Right lobe of liver (tissue), 6 donors: ENCODE measurements around the gene NRXN2. TPM values are rescaled to one million over a fixed set of nuclear protein-coding genes. Genes with fewer than 3 reads are reported as not detected.

Source experiments
- ATAC-seq, 4 donors: fragments of 200-7000 bp; cut with Tn5 transposase; one replicate each; pipeline ENCODE4 v1.9.1; 2020; ENCODE audit warnings: mild to moderate bottlenecking in 4 of 4, moderate library complexity in 4 of 4
- DNase-seq, 3 donors: peaks; one replicate each; pipeline ENCODE4 v3.0.0-alpha.2; 2020
- H3K27ac ChIP-seq, 3 donors: fragments of 200-600 bp; one replicate each; pipeline ENCODE4 v1.8.0; 2022
- H3K27me3 ChIP-seq, 2 donors: fragments of 200-600 bp; one replicate each; pipeline ENCODE4 v1.8.0; 2022
- H3K36me3 ChIP-seq, 4 donors: fragments of 200-600 bp; sonication (generic) in 1 of 4; one replicate each; pipeline versions ENCODE4 v1.5.1 to v1.8.0; 2017 to 2022; ENCODE audit warnings: control low read depth in 1 of 4
- H3K4me1 ChIP-seq, 4 donors: fragments of 200-600 bp; sonication (generic) in 1 of 4; one replicate each; pipeline versions ENCODE4 v1.5.1 to v1.8.0; 2017 to 2022; ENCODE audit warnings: control low read depth in 1 of 4
- H3K4me3 ChIP-seq, 3 donors: fragments of 200-600 bp; one replicate each; pipeline ENCODE4 v1.8.0; 2022
- H3K9me3 ChIP-seq, 4 donors: fragments of 200-600 bp; sonication (generic) in 1 of 4; one replicate each; pipeline versions ENCODE4 v1.5.1 to v1.8.0; 2017 to 2022; ENCODE audit warnings: control low read depth in 1 of 4
- CTCF ChIP-seq, 4 donors: fragments of 200-600 bp in 3 of 4; fragments of 450-650 bp in 1 of 4; IDR thresholded peaks; one replicate each; pipeline versions ENCODE4 v1.5.1 to v1.8.0; 2016 to 2022; ENCODE audit warnings: antibody characterized with exemption in 4 of 4, mild to moderate bottlenecking in 2 of 4
- POLR2A ChIP-seq: fragments of 450-650 bp; IDR thresholded peaks from one replicate; pipeline ENCODE4 v1.6.1; 2017; ENCODE audit warnings: antibody characterized with exemption, mild to moderate bottlenecking
- WGBS: methylation state at CpG from one replicate; pipeline ENCODE4 v1.1.6; 2018; ENCODE audit warnings: low coverage, low lambda C conversion rate; ENCODE audit not compliant: insufficient coverage; ENCODE audit errors: missing lambda C conversion rate; 5-methylcytosine and 5-hydroxymethylcytosine counted together
- intact Hi-C, 2 donors: fragments of 100-400 bp; cut with DNase I; formaldehyde crosslinking; loops; one replicate each; pipeline versions ENCODE4 v1.11.2 to v1.14.1; 2022
- total RNA-seq, 6 experiments: library from RNA; depleted of rRNA in 2 of 6; stranded (reverse); fragments of >200 nt in 2 of 6; fragmentation: NEBNext Ultra II Directional in 3 of 6; extraction: Animal tissue kit (Norgen Biotek cat#: 25700) in 3 of 6; gene quantifications; one replicate each; pipeline versions ENCODE4 v1.1.0 to v1.2.4, GENCODE V29; 2016 to 2023
- donor health status: DM: no; HTN: yes; CAD: no.
- donor health status: DM: no; HTN: no; CAD: no.
- donor health status: DM: no; HTN: no; CAD: no.
- donor health status: DM: no; HTN: yes; CAD: no.
- donor health status: DM: no; HTN: yes; CAD: no.

NRXN2 gene
- total RNA-seq, 6 experiments from 2014 or later: 1.6 to 7.7 (median 2.3) TPM

- intact Hi-C loops: no loop called here
- DNase-seq (no peak), ATAC-seq (no peak)
- H3K27ac ChIP-seq: no peak overlapping the region
- TF ChIP-seq POLR2A (no peak), CTCF (IDR thresholded peaks at IDR 0.05) (no peak)
- no peaks in the 10 kb centered on the region for H3K9me3 ChIP-seq
- H3K4me1 ChIP-seq: peaks cover 0 to 33% (median 2%) of the 10 kb centered on the region in 4 donors
- no peak overlapping the region for H3K4me3 ChIP-seq
- H3K27me3 ChIP-seq: no peaks in the 10 kb centered on the region
- no peaks in the 10 kb centered on the region for H3K36me3 ChIP-seq
- no CpG with 5 or more reads among the region's 19 CpGs for WGBS
Observed at GRCh38 chr11:64660706-64661105, 62.3 kb downstream of the NRXN2 start.

GRCh38 chr11:64660205-64660604 lies 62.8 kb downstream of the NRXN2 start:
- no peaks in the 10 kb centered on the region for H3K36me3 ChIP-seq
- ATAC-seq (no peak), DNase-seq (no peak)
- no peaks in the 10 kb centered on the region for H3K9me3 ChIP-seq
- H3K4me1 ChIP-seq: peaks cover 0 to 37% (median 4%) of the 10 kb centered on the region in 4 donors
- no peak for TF ChIP-seq POLR2A
- no peak for TF ChIP-seq CTCF (IDR thresholded peaks at IDR 0.05)
- intact Hi-C loops: no loop called here
- no peaks in the 10 kb centered on the region for H3K27me3 ChIP-seq
- WGBS: 96% methylated on average over 4 of the region's 10 CpGs
- no peak overlapping the region for H3K27ac ChIP-seq
- no peak overlapping the region for H3K4me3 ChIP-seq

- Histone ChIP-seq H3K27ac (no peak overlapping the region), H3K9me3 (no peaks in the 10 kb centered on the region), H3K36me3 (no peaks in the 10 kb centered on the region), H3K4me1 (peaks cover 0 to 41% (median 4%) of the 10 kb centered on the region in 4 donors), H3K27me3 (no peaks in the 10 kb centered on the region), H3K4me3 (no peak overlapping the region)
- WGBS: 67% methylated on average over 1 of the region's 9 CpGs
- peak; percentile 16 to 58 (median 40) for ATAC-seq
- DNase-seq: peak in 2 of 3 donors; percentile 68 to 71
- TF ChIP-seq CTCF (IDR thresholded peaks at IDR 0.05) (no peak), POLR2A (no peak)
- intact Hi-C loops: no loop called here
Observed at GRCh38 chr11:64659417-64660144, 63.4 kb downstream of the NRXN2 start.

- ATAC-seq (no peak), DNase-seq (no peak)
- no peaks in the 10 kb centered on the region for H3K9me3 ChIP-seq
- no peaks in the 10 kb centered on the region for H3K36me3 ChIP-seq
- H3K4me3 ChIP-seq: no peak overlapping the region
- peaks cover 0 to 41% (median 4%) of the 10 kb centered on the region in 4 donors for H3K4me1 ChIP-seq
- H3K27me3 ChIP-seq: no peaks in the 10 kb centered on the region
- intact Hi-C loops: no loop called here
- no peak overlapping the region for H3K27ac ChIP-seq
- WGBS: no CpG with 5 or more reads among the region's 2 CpGs
- TF ChIP-seq POLR2A (no peak), CTCF (IDR thresholded peaks at IDR 0.05) (no peak)
Observed at GRCh38 chr11:64658265-64658664, 64.7 kb downstream of the NRXN2 start.
